Forelimb muscle (tissue), 1 donor: ENCODE data around the gene QRFP. TPM values are rescaled to one million over a fixed set of nuclear protein-coding genes. Genes with fewer than 3 reads are reported as not detected.

ENCODE experiments used
- DNase-seq: peaks from one replicate; pipeline ENCODE4 v3.0.0-alpha.2; 2013; ENCODE audit warnings: low read depth
- polyA plus RNA-seq: library from polyadenylated mRNA; unstranded; fragments of 120-200 nt; gene quantifications from one replicate; pipeline ENCODE4 v1.2.1, GENCODE V29; 2013; ENCODE audit not compliant: insufficient read length

The QRFP gene
- polyA plus RNA-seq, 1 donor = 0.33 TPM

DNA sequence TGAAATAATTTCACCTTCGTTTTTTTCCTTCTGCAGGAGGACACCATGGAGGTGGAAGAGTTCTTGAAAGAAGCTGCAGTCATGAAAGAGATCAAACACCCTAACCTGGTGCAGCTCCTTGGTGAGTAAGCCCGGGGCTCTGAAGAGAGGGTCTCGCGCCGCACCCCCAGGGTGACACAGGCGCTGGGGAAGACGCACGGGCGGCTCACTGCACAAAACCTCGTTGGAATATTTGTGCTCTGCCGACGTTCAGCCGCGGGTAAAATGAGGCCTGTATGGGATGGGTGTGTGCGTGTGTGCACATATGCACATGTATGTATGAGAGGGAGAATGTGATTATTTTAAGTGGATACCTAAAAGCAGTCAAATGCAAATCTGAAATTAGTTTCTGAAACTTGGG, 24.5 kb downstream of the QRFP start:
- no peak for DNase-seq

DNA sequence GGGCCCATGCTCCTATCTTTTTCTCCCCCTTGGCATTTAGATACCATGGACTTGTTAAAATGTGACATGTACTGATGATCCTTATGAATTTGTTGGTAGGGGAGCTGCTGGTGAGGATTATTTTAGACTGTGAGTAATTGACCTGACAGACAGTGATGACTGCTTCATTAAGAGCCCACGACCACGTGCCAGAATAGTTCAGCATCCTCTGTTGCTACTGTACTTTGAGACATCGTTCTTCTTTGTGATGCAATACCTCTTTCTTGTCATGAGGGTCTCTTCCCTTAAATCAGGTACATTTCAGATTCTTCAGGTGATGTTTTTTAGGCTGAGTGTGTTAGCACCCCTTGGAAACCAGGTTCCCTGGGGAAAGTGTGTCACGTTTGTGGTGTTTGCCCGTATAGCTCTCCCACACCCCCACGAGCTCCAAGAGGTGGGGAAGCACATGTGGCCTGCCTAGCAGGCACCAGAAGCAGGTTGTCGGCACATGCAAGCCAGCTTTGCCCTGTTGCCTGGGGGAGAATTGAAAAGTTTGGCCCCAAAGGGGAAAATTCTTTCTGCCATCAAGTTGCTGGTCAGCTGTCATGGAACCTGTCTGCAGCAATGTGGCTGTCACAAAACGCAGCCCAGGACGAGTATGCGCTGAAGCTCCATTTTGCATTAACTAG, 25.1 kb downstream of the QRFP start:
- DNase-seq = no peak

- DNase-seq = no peak
These were observed 25.9 kb downstream of the QRFP start for GRCh38 chr9:130870491-130871381.

DNA sequence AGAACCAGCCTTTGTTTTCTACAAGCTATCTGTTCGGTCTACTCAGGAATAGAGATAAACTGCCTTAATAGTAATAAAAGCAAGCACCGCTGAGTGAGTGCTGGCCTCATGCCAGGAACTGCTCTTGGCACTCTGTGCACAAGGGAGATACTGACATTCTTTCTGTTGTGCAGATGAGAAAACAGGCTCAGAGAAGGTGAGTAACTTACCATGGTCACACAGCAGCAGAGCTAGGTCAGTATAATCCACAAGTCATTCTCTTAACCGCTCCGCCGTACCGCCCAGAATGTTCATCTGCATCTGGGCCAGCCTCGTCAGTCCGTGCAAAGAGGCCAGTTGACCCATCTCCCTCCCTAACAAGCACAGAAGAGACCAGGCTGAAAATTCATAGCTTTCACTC, 27.4 kb downstream of the QRFP start:
- no peak for DNase-seq

GRCh38 chr9:130868230-130868629, 28.4 kb downstream of the QRFP start:
- no peak for DNase-seq

GRCh38 chr9:130867556-130867955, 29.1 kb downstream of the QRFP start:
- no peak for DNase-seq

DNA sequence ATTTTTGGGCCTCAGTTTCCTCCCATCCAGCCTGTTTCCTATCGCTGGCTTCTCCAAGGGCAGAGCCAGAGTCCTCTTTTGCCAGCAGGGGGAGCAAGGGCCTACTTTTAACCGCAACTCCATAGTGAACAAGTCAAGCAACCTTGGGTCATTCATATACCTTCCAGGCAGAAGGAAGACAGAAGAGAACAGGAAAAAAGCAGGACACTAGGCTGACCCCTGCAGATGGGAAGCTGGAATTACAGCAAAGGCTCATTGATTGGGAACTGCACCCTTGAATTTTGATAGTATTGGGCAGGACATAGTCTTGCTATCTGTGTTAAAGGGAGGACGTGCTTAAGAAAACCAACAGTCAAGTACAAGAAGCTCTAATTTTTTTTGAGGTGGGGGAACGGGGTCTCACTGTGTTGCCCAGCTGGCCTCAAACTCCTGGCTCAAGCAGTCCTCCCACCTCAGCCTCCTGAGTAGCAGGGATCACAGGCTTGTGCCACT, 30.1 kb downstream of the QRFP start:
- DNase-seq = no peak

GRCh38 chr9:130865921-130866320, 30.7 kb downstream of the QRFP start:
- DNase-seq = no peak

- DNase-seq = no peak
These were observed 32.1 kb downstream of the QRFP start for GRCh38 chr9:130864541-130864940.

- no peak for DNase-seq
These were observed 33.9 kb downstream of the QRFP start for GRCh38 chr9:130862747-130863146.

- no peak for DNase-seq
These were observed 34.4 kb downstream of the QRFP start for GRCh38 chr9:130862217-130862616.

GRCh38 chr9:130861372-130862180, 35.0 kb downstream of the QRFP start:
- no peak for DNase-seq

- no peak for DNase-seq
These were observed 35.9 kb downstream of the QRFP start for GRCh38 chr9:130860458-130861316.

DNA sequence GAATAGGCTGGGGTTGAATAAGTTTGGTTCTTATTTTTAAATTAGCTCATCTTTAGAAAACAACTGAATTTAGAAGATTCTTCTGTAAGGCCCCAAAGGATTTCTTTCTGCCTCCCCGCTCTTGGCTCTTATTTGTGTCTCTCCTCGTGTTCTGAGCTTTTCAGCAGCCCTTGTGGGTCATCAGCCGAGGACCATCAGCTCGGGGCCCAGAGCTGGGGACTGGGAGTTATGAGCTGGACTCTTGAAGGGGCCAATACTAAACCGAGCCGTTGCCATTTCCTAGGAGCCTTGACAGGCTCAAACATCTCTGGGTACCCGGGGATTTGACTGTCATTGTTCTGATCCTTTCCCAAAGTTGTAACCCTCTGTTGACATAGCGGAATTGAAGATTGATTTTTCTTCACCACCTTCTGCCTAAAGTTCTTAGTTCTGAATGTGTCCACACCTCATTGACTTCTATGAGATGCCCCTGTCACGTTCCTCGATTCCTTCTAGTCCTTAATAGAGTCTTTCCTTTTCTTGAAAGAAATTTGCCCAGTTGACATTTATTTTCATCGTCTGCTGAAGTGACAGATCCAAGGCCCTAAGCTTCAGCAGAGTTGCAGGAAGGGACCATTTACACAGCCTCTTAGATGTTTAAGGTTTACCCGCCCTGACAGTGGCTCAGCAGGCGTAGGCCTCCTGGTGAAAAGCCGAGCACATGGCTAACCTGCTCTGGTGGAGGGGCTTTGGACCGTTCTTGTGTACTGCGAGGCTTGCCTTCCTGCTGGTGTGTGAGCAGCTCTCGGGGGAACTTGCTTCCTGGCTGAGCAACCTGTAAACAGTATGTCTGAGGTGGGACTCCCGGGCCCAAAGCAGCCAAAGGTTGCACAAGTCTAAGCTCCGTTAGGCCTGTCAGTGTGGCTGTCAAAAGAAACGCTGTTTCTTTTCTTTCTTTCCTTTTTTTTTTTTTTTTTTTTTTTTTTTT, 37.6 kb downstream of the QRFP start:
- DNase-seq = no peak

DNA sequence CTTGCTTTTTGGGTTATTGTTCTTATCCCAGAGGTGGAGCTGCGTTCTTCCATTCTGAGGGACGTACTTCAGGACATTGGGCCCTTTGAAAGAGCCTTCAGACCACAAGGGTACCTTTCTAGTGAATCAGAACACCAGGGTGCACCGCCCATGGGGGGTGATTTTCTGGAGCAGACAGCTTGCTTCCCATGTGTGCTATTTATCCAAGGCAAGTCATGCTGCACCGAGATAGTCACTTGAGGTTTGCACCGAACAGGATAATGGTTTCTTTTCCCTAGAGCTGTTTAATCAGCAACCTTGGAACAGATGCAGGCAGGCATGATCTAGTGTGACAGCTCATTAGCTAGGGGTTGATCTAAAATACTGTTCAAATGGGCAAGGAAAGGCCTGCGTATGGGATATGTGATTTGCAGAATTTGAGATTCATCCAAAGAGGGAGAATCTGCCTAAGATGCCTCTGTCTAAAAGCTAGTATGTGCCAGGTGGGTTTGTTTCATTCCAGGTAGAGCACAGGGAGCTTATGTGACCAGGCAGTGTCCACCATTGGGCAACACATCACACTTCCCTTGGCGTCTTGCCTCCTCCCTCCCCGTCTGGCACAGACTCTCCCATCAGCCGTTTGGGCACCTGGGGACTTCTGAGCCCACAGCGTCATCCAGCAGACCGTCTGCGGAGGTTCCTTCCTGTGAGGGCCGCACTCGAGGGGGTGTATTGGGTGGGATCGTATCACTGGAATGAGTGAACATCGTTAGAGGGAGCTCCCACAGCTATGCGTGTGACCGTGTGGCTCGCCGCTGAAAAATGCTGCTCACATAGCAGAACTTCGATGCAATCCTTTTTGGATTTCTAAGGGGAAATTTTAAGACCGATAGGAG, 38.5 kb downstream of the QRFP start:
- DNase-seq = no peak

DNA sequence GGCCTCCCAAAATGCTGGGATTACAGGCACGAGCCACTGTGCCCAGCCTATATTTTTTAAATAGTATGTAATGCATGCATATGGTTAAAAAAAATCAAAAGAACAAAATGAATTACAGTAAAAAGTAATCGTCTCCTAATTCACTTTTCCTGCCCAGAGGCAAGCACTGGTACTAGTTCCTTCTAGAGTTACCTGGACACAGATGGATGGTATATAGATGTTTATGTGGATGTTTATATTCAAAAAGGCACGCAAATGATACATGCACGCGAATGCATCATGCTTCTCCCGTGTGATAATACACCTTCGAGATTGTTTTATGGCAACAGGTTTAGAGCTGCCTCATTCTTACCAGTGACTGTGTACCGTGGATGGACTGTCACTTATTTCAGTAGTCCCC, 40.1 kb downstream of the QRFP start:
- DNase-seq = no peak

DNA sequence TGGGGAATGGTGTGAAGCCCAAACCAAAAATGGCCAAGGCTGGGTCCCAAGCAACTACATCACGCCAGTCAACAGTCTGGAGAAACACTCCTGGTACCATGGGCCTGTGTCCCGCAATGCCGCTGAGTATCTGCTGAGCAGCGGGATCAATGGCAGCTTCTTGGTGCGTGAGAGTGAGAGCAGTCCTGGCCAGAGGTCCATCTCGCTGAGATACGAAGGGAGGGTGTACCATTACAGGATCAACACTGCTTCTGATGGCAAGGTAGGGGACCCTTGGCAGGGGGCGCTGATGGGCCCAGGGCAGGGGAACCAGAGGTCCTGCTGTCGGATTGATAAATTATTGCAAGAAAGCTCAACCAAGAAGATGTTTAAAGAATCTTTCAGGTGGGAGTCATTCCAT, 41.8 kb downstream of the QRFP start:
- DNase-seq = no peak

GRCh38 chr9:130854092-130854491, 42.5 kb downstream of the QRFP start:
- no peak for DNase-seq

- DNase-seq = no peak
These were observed 43.8 kb downstream of the QRFP start for GRCh38 chr9:130852801-130853200.
